IPS-11a (cell line): ENCODE data around the gene ATP10B.

Source experiments
- H3K4me3 ChIP-seq: one replicate; pipeline ENCODE4 v1.5.1; 2013; ENCODE audit warnings: low read depth, low read length, control low read depth

The ATP10B gene

GRCh38 chr5:160556846-160557245, 295.2 kb downstream of the ATP10B start:
- no peak overlapping the region for H3K4me3 ChIP-seq

GRCh38 chr5:160555971-160556631, 295.9 kb downstream of the ATP10B start:
- H3K4me3 ChIP-seq: no peak overlapping the region

- H3K4me3 ChIP-seq: no peak overlapping the region
These were observed 296.4 kb downstream of the ATP10B start for GRCh38 chr5:160555581-160555970.

- no peak overlapping the region for H3K4me3 ChIP-seq
These were observed 301.9 kb downstream of the ATP10B start for GRCh38 chr5:160550075-160550474.

GRCh38 chr5:160548949-160549645, 302.9 kb downstream of the ATP10B start:
- no peak overlapping the region for H3K4me3 ChIP-seq

GRCh38 chr5:160547872-160548271, 304.1 kb downstream of the ATP10B start:
- no peak overlapping the region for H3K4me3 ChIP-seq

- no peak overlapping the region for H3K4me3 ChIP-seq
These were observed 304.9 kb downstream of the ATP10B start for GRCh38 chr5:160547061-160547460.

- H3K4me3 ChIP-seq: no peak overlapping the region
These were observed 306.2 kb downstream of the ATP10B start for GRCh38 chr5:160545832-160546231.

- no peak overlapping the region for H3K4me3 ChIP-seq
These were observed 308.6 kb downstream of the ATP10B start for GRCh38 chr5:160543395-160543794.

- H3K4me3 ChIP-seq: no peak overlapping the region
These were observed 309.2 kb downstream of the ATP10B start for GRCh38 chr5:160542840-160543239.

- no peak overlapping the region for H3K4me3 ChIP-seq
These were observed 309.7 kb downstream of the ATP10B start for GRCh38 chr5:160542281-160542680.

- no peak overlapping the region for H3K4me3 ChIP-seq
These were observed 312.6 kb downstream of the ATP10B start for GRCh38 chr5:160539431-160539830.

- no peak overlapping the region for H3K4me3 ChIP-seq
These were observed 314.1 kb downstream of the ATP10B start for GRCh38 chr5:160537940-160538339.

GRCh38 chr5:160537116-160537515, 314.9 kb downstream of the ATP10B start:
- H3K4me3 ChIP-seq: no peak overlapping the region

- no peak overlapping the region for H3K4me3 ChIP-seq
These were observed 317.1 kb downstream of the ATP10B start for GRCh38 chr5:160534914-160535313.

GRCh38 chr5:160534125-160534524, 317.9 kb downstream of the ATP10B start:
- H3K4me3 ChIP-seq: no peak overlapping the region

GRCh38 chr5:160525471-160526261, 326.3 kb downstream of the ATP10B start:
- no peak overlapping the region for H3K4me3 ChIP-seq

- H3K4me3 ChIP-seq: no peak overlapping the region
These were observed 327.2 kb downstream of the ATP10B start for GRCh38 chr5:160524827-160525226.

GRCh38 chr5:160523502-160524163, 328.4 kb downstream of the ATP10B start:
- no peak overlapping the region for H3K4me3 ChIP-seq

- H3K4me3 ChIP-seq: no peak overlapping the region
These were observed 330.7 kb downstream of the ATP10B start for GRCh38 chr5:160521392-160521663.

- H3K4me3 ChIP-seq: no peak overlapping the region
These were observed 331.2 kb downstream of the ATP10B start for GRCh38 chr5:160520609-160521391.
